ENCODE data around the gene CROCC2. TPM values are rescaled to one million over a fixed set of nuclear protein-coding genes. Genes with fewer than 3 reads are reported as not detected.

Gene CROCC2
- total and polyA plus RNA-seq, 2 of the 13 experiments (the other 11 are each of a cell fraction or from before 2014, with no cell fraction given): not detected

DNA sequence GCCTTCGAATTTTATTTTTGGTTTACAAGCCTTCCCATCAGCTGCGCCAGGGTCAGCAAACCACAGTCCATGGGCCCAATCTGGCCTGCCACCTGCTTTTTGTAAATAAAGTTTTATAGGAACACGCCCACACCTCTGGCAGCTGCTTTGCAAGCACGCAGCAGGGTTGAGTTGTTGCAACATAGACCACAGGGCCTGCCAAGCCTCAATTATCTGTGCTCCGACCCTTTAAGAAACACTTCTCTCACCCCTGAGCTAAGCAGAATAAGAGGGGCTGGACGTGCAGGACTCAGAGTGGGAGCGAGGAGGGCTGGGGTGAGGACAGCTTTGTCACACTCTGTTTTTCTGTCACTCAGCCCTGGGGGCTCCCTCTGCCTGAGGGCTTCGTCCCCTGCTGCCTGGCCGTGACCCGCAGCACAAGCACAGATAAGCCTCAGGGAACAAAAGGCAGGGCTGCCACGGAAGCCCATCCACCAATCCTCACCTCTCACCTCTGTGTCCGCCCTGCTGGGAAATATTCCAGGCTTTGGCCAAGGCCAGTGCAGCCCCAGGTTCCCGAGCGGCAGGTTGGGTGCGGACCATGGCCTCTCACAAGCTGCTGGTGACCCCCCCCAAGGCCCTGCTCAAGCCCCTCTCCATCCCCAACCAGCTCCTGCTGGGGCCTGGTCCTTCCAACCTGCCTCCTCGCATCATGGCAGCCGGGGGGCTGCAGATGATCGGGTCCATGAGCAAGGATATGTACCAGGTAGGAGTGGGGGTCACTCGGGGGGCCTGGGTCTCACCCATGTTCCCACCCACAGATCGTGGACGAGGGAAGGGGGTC is 37.6 kb upstream of the CROCC2 start, which contains the start of gene AGXT (continued):
- TF ChIP-seq ZNF44 (CRISPR knock-in tag; IDR thresholded peaks at IDR 0.05) (peak; percentile 62; the same call in 1 of the 2 replicates), ZBTB42 (CRISPR knock-in tag; IDR thresholded peaks at IDR 0.05) (0 out of 2 replicates have a peak, but pooled peaks have one; percentile 86), THYN1 (CRISPR knock-in tag; IDR thresholded peaks at IDR 0.05; ENCODE audit: borderline replicate concordance, low read depth) (no peak), SYNCRIP (IDR thresholded peaks at IDR 0.05; ENCODE audit: insufficient read depth, low read depth, low read length) (no peak), ATF7 (IDR thresholded peaks at IDR 0.05) (no peak), ATF7 (CRISPR knock-in tag; IDR thresholded peaks at IDR 0.05) (peak; percentile 71), RFX3 (CRISPR knock-in tag; IDR thresholded peaks at IDR 0.05) (no peak), RCOR2 (CRISPR knock-in tag; IDR thresholded peaks at IDR 0.05) (peak; percentile 49; the same call in 1 of the 2 replicates), ZNF230 (CRISPR knock-in tag; IDR thresholded peaks at IDR 0.05) (0 out of 2 replicates have a peak, but pooled peaks have one; percentile 47), BORCS8-MEF2B (CRISPR knock-in tag; IDR thresholded peaks at IDR 0.05) (peak; percentile 94), KLF11 (CRISPR knock-in tag; IDR thresholded peaks at IDR 0.05) (peak; percentile 44; the same call in 1 of the 2 replicates), SP4 (CRISPR knock-in tag; IDR thresholded peaks at IDR 0.05) (peak; percentile 73; the same call in 1 of the 2 replicates), GFI1 (CRISPR knock-in tag; IDR thresholded peaks at IDR 0.05; ENCODE audit: borderline replicate concordance) (peak; percentile 78; the same call in 1 of the 2 replicates), ZNF33B (CRISPR knock-in tag; IDR thresholded peaks at IDR 0.05) (no peak), ZBTB38 (CRISPR knock-in tag; IDR thresholded peaks at IDR 0.05) (peak; percentile 77; the same call in 1 of the 2 replicates), ZNF367 (CRISPR knock-in tag; IDR thresholded peaks at IDR 0.05; ENCODE audit: borderline replicate concordance) (no peak), ZNF850 (CRISPR knock-in tag; conservative IDR thresholded peaks at IDR 0.05) (no peak), KAT7 (CRISPR knock-in tag; IDR thresholded peaks at IDR 0.05; ENCODE audit: borderline replicate concordance) (no peak; the same call in 1 of the 2 replicates)
- TF ChIP-seq, protein P1, sequence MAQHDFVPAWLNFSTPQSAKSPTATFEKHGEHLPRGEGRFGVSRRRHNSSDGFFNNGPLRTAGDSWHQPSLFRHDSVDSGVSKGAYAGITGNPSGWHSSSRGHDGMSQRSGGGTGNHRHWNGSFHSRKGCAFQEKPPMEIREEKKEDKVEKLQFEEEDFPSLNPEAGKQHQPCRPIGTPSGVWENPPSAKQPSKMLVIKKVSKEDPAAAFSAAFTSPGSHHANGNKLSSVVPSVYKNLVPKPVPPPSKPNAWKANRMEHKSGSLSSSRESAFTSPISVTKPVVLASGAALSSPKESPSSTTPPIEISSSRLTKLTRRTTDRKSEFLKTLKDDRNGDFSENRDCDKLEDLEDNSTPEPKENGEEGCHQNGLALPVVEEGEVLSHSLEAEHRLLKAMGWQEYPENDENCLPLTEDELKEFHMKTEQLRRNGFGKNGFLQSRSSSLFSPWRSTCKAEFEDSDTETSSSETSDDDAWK (CRISPR knock-in tag; IDR thresholded peaks at IDR 0.05): no peak
- TF ChIP-seq, protein P2, sequence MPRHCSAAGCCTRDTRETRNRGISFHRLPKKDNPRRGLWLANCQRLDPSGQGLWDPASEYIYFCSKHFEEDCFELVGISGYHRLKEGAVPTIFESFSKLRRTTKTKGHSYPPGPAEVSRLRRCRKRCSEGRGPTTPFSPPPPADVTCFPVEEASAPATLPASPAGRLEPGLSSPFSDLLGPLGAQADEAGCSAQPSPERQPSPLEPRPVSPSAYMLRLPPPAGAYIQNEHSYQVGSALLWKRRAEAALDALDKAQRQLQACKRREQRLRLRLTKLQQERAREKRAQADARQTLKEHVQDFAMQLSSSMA (CRISPR knock-in tag; IDR thresholded peaks at IDR 0.05): no peak; the same call in 1 of the 2 replicates
- TF ChIP-seq, protein P3, sequence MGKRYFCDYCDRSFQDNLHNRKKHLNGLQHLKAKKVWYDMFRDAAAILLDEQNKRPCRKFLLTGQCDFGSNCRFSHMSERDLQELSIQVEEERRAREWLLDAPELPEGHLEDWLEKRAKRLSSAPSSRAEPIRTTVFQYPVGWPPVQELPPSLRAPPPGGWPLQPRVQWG (CRISPR knock-in tag; IDR thresholded peaks at IDR 0.05; ENCODE audit: borderline replicate concordance, low read depth): no peak
- TF ChIP-seq, protein P4, sequence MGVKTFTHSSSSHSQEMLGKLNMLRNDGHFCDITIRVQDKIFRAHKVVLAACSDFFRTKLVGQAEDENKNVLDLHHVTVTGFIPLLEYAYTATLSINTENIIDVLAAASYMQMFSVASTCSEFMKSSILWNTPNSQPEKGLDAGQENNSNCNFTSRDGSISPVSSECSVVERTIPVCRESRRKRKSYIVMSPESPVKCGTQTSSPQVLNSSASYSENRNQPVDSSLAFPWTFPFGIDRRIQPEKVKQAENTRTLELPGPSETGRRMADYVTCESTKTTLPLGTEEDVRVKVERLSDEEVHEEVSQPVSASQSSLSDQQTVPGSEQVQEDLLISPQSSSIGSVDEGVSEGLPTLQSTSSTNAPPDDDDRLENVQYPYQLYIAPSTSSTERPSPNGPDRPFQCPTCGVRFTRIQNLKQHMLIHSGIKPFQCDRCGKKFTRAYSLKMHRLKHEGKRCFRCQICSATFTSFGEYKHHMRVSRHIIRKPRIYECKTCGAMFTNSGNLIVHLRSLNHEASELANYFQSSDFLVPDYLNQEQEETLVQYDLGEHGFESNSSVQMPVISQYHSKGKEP (CRISPR knock-in tag; IDR thresholded peaks at IDR 0.05): no peak
- TF ChIP-seq, protein P5, sequence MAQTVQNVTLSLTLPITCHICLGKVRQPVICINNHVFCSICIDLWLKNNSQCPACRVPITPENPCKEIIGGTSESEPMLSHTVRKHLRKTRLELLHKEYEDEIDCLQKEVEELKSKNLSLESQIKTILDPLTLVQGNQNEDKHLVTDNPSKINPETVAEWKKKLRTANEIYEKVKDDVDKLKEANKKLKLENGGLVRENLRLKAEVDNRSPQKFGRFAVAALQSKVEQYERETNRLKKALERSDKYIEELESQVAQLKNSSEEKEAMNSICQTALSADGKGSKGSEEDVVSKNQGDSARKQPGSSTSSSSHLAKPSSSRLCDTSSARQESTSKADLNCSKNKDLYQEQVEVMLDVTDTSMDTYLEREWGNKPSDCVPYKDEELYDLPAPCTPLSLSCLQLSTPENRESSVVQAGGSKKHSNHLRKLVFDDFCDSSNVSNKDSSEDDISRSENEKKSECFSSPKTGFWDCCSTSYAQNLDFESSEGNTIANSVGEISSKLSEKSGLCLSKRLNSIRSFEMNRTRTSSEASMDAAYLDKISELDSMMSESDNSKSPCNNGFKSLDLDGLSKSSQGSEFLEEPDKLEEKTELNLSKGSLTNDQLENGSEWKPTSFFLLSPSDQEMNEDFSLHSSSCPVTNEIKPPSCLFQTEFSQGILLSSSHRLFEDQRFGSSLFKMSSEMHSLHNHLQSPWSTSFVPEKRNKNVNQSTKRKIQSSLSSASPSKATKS (CRISPR knock-in tag; IDR thresholded peaks at IDR 0.05): peak; percentile 78; the same call in 1 of the 2 replicates

Measured in HepG2 (cell line).